ENCODE data around the gene CXCL12.

The CXCL12 gene

DNA sequence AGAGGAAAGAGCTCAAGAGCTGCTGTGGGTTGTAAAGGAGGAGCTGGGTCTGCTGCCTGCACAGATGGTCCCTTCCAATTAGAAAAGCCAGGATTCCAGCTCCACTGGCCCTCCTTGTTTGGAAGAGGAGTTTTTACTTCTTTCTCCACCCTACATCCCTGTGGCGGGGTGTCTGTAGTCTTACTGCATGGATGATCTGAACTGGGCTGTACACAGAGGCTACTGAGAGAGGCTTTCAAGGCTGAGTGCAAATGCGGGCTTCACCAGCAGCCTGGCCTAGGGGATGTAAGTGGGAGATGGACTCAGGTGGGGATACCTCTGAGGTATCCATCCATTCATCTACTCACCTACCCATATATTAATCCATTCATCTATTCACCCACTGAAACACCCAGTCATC lies 7.1 kb upstream of the CXCL12 start:
- Histone ChIP-seq H3K27me3 (ENCODE audit: control insufficient read depth, insufficient read depth, low read length) (peaks cover 3% of the 10 kb centered on the region), H3K9ac (ENCODE audit: low read length) (no peak overlapping the region), H3K36me3 (ENCODE audit: control insufficient read depth, low read depth, low read length) (no peaks in the 10 kb centered on the region), H3K4me1 (ENCODE audit: control insufficient read depth, low read depth, low read length) (peaks cover 3% of the 10 kb centered on the region), H3K9me3 (ENCODE audit: control insufficient read depth, low read depth, low read length) (no peaks in the 10 kb centered on the region), H3K27ac (ENCODE audit: low read length) (no peak overlapping the region), H3K4me3 (ENCODE audit: low read length) (no peak overlapping the region)

DNA sequence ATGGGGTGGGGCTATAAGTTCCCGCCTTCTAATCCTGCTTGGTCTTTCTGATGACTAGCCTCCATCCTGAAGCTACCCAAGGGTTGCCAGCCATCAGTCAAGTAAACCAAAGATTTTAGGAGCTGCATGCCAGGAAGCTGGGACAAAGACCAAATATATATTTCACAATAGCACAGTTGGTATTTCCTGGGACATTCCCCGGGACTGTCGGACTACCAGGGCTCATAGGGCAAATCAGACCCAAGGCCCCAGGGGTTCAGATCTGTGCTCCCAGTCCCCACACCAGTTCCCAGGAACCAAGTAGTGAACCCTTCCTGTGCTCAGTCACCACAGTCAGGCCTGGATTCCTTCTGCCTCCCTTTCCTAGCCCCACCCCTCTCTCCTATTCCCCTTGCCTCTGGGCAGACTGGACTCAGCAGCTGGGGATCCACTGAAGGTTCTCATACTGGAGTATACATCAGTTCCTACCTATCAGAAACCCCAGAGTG lies 5.7 kb upstream of the CXCL12 start:
- H3K4me1 ChIP-seq (ENCODE audit: control insufficient read depth, low read depth, low read length), result peaks cover 3% of the 10 kb centered on the region
- no peak overlapping the region for H3K27ac ChIP-seq (ENCODE audit: low read length)
- H3K9ac ChIP-seq (ENCODE audit: low read length), result no peak overlapping the region
- peaks cover 14% of the 10 kb centered on the region for H3K27me3 ChIP-seq (ENCODE audit: control insufficient read depth, insufficient read depth, low read length)
- H3K4me3 ChIP-seq (ENCODE audit: low read length), result no peak overlapping the region
- H3K36me3 ChIP-seq (ENCODE audit: control insufficient read depth, low read depth, low read length), result no peaks in the 10 kb centered on the region
- H3K9me3 ChIP-seq (ENCODE audit: control insufficient read depth, low read depth, low read length), result no peaks in the 10 kb centered on the region

DNA sequence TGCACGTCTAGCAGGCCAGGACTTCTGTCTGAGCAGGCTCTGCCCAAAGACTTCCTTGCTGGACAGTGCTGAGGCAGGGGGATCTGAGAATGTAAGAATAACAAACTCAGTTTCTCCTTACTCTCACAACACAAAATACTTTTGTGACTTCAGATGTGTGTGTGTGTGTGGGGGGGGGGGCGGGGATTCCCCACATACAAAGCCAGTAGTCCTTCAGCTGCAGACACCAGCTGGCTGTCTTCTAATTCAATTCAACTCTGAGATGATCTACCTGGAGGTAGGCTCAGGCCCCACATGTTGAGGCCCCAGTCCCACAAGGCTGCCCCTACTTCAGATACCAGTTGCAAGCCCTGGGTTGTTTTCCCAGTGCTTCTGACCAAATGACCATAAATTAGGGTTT lies 4.7 kb upstream of the CXCL12 start:
- Histone ChIP-seq H3K4me1 (ENCODE audit: control insufficient read depth, low read depth, low read length) (peaks cover 4% of the 10 kb centered on the region), H3K9ac (ENCODE audit: low read length) (no peak overlapping the region), H3K36me3 (ENCODE audit: control insufficient read depth, low read depth, low read length) (no peaks in the 10 kb centered on the region), H3K4me3 (ENCODE audit: low read length) (no peak overlapping the region), H3K27me3 (ENCODE audit: control insufficient read depth, insufficient read depth, low read length) (peaks cover 21% of the 10 kb centered on the region), H3K27ac (ENCODE audit: low read length) (no peak overlapping the region), H3K9me3 (ENCODE audit: control insufficient read depth, low read depth, low read length) (no peaks in the 10 kb centered on the region)

DNA sequence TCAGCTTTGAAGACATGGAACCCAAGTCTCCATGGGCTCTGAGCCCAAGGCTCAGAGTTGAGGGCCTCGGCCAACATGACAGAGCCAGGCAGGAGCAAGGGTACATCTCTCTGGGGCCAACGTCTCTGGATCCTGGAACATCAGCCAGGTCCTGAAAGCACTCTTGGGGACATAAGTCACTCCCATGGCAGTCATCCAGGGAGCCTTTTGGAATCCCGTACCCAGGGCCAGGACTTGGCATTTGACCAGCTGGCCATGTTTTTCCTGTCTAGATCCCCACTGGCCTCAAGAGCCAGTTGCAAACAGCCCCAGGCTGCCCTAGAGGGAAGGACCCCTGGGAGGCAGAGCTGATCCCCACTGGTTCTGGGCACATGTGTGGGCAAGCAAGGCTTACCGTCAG lies 4.3 kb upstream of the CXCL12 start:
- Histone ChIP-seq H3K36me3 (ENCODE audit: control insufficient read depth, low read depth, low read length) (no peaks in the 10 kb centered on the region), H3K4me1 (ENCODE audit: control insufficient read depth, low read depth, low read length) (peaks cover 4% of the 10 kb centered on the region)

DNA sequence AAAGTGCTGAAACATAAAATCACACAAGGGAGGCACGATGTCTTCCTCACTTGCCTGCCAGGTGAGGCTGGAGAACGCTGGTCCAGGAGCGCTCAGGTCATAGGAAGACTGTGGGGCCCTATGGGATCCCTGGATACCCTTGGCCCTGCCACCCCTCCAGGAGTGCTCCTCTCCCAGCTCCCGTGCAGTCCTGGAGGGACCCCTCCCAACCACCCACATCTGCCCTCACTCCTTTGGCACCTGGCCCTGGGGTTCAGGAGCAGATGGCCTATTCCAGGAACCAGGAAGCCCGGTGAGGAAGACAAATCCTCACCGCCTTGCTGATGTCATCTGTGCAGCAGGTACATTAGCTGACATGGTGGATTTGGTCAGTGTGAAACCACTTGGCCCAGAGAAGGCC lies 3.7 kb upstream of the CXCL12 start:
- no peaks in the 10 kb centered on the region for H3K9me3 ChIP-seq (ENCODE audit: control insufficient read depth, low read depth, low read length)
- H3K27me3 ChIP-seq (ENCODE audit: control insufficient read depth, insufficient read depth, low read length), result peaks cover 30% of the 10 kb centered on the region
- no peak overlapping the region for H3K4me3 ChIP-seq (ENCODE audit: low read length)
- no peaks in the 10 kb centered on the region for H3K36me3 ChIP-seq (ENCODE audit: control insufficient read depth, low read depth, low read length)
- no peak overlapping the region for H3K27ac ChIP-seq (ENCODE audit: low read length)
- H3K9ac ChIP-seq (ENCODE audit: low read length), result no peak overlapping the region
- peaks cover 9% of the 10 kb centered on the region for H3K4me1 ChIP-seq (ENCODE audit: control insufficient read depth, low read depth, low read length)

More for the DNA sequence above, 4.3 kb upstream of the CXCL12 start:
- peaks cover 25% of the 10 kb centered on the region for H3K27me3 ChIP-seq (ENCODE audit: control insufficient read depth, insufficient read depth, low read length)
- H3K9ac ChIP-seq (ENCODE audit: low read length), result no peak overlapping the region
- no peak overlapping the region for H3K27ac ChIP-seq (ENCODE audit: low read length)
- no peaks in the 10 kb centered on the region for H3K9me3 ChIP-seq (ENCODE audit: control insufficient read depth, low read depth, low read length)
- no peak overlapping the region for H3K4me3 ChIP-seq (ENCODE audit: low read length)

DNA sequence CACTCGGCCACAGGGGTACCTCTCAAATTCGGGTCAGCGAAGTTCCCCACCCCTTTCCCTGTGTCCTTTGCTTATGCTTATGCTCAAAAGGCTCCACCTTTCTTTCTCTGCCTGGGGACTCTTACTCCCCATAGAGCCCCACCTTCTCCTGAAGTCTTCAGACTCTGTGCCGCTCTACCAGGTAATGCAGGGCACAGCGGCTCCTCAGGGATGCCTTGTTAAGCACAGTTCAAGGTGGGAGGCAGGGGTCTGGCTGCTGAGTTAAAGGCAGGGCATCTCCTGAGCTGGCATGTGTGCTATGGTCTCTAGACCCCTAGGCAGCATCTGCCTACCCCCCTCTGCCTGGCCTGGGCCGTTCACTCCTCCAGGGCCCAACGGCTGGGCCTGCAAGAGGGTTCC lies 3.0 kb upstream of the CXCL12 start:
- H3K4me1 ChIP-seq (ENCODE audit: control insufficient read depth, low read depth, low read length), result peaks cover 14% of the 10 kb centered on the region
- H3K27me3 ChIP-seq (ENCODE audit: control insufficient read depth, insufficient read depth, low read length), result peaks cover 38% of the 10 kb centered on the region
- no peaks in the 10 kb centered on the region for H3K36me3 ChIP-seq (ENCODE audit: control insufficient read depth, low read depth, low read length)
- no peak overlapping the region for H3K27ac ChIP-seq (ENCODE audit: low read length)
- no peak overlapping the region for H3K9ac ChIP-seq (ENCODE audit: low read length)
- H3K9me3 ChIP-seq (ENCODE audit: control insufficient read depth, low read depth, low read length), result no peaks in the 10 kb centered on the region
- H3K4me3 ChIP-seq (ENCODE audit: low read length), result no peak overlapping the region

DNA sequence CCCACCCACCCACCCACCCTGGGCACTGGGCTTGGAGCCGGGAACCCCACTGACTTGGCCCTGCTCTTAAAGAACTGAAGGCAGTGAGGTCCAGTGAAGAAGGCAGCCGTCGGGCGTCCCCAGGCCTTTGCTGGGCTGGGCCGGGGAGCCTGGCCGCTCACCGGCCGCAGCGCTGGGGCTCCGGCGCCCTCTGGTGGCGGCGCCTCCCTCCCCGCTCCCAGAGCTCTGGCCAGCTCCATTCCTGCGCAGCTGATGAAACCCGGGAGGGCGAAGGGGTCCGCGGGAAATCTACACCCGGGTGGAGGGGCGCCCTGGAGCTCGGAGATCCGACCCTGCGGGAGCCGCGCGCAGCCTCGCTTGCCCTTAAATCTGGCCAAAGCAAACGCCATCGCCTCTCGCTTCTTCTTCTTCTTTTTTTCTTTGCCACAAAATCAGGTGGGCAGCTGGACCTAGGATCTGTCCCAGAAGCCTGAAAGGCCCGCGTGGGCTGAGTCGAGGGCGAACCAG lies 1.7 kb upstream of the CXCL12 start:
- peaks cover 39% of the 10 kb centered on the region for H3K27me3 ChIP-seq (ENCODE audit: control insufficient read depth, insufficient read depth, low read length)
- H3K4me1 ChIP-seq (ENCODE audit: control insufficient read depth, low read depth, low read length), result peaks cover 26% of the 10 kb centered on the region
- H3K27ac ChIP-seq (ENCODE audit: low read length), result no peak overlapping the region
- H3K9ac ChIP-seq (ENCODE audit: low read length), result no peak overlapping the region
- no peaks in the 10 kb centered on the region for H3K36me3 ChIP-seq (ENCODE audit: control insufficient read depth, low read depth, low read length)
- H3K9me3 ChIP-seq (ENCODE audit: control insufficient read depth, low read depth, low read length), result no peaks in the 10 kb centered on the region
- H3K4me3 ChIP-seq (ENCODE audit: low read length), result no peak overlapping the region

DNA sequence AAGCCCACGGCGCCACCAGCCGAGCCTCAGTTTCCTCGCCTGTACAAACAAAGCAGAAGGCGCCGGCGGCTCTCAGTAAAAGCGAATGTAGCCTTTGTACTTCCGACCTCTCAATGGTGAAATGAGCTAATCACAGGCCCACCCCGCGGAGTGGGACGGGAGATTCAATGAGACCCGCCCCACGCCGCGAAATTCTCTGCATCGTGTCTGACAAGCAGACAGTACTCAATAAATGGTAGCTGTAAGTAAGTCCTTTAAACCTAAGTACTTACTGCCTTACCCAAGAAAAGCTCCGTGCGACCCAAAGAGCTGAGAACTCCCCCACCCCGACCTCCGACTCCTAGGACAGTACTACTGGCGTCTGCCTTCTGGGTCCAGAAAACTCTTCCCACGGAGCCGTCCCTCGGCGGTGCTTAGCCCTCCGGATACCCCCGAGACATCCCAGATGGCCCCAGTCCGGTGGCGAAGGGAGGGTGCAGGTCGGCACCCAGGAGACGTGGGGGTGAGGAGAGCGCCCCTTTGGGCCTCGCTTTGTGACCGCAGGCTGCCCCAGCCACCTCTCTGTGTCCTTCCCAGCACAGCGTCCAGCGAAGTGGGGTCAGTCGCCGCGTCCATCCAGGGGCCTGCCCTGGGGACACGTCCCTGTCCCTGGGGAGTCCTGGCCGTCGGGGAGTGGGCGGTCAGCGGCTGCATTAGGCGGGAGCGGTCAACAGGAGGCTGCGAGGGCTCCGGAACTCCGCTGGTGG lies 972 bp upstream of the CXCL12 start:
- no peaks in the 10 kb centered on the region for H3K9me3 ChIP-seq (ENCODE audit: control insufficient read depth, low read depth, low read length)
- peak overlapping the region; percentile 51 for H3K4me3 ChIP-seq (ENCODE audit: low read length)
- peak overlapping the region; percentile 12 for H3K9ac ChIP-seq (ENCODE audit: low read length)
- H3K27me3 ChIP-seq (ENCODE audit: control insufficient read depth, insufficient read depth, low read length), result peaks cover 39% of the 10 kb centered on the region
- H3K4me1 ChIP-seq (ENCODE audit: control insufficient read depth, low read depth, low read length), result peaks cover 34% of the 10 kb centered on the region
- no peak overlapping the region for H3K27ac ChIP-seq (ENCODE audit: low read length)
- H3K36me3 ChIP-seq (ENCODE audit: control insufficient read depth, low read depth, low read length), result no peaks in the 10 kb centered on the region

DNA sequence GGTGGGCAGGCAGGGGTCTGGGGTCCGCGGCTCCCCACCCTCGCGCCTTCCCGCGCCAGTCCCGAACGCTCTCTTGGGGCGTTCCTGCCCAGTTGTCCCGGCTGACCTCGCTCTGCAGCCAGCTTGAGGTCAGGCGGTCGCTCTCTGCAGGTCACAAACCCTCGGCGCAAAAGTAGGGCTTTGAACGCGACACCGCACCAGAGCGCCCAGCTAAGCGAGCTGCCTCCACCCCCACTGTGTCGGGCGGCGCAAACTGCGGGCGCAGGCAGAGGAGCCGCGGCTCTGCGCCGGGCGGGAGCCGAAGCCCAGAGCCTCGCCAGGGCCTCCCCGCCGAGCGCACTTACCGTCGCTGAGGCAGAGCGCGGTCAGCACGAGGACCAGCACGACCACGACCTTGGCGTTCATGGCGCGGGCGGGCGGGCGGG lies 284 bp downstream of the CXCL12 start:
- peaks cover 43% of the 10 kb centered on the region for H3K4me1 ChIP-seq (ENCODE audit: control insufficient read depth, low read depth, low read length)
- peak overlapping the region; percentile 78 for H3K4me3 ChIP-seq (ENCODE audit: low read length)
- H3K9me3 ChIP-seq (ENCODE audit: control insufficient read depth, low read depth, low read length), result no peaks in the 10 kb centered on the region
- H3K36me3 ChIP-seq (ENCODE audit: control insufficient read depth, low read depth, low read length), result peaks cover 6% of the 10 kb centered on the region
- H3K27me3 ChIP-seq (ENCODE audit: control insufficient read depth, insufficient read depth, low read length), result peaks cover 39% of the 10 kb centered on the region
- no peak overlapping the region for H3K27ac ChIP-seq (ENCODE audit: low read length)
- H3K9ac ChIP-seq (ENCODE audit: low read length), result peak overlapping the region; percentile 36

DNA sequence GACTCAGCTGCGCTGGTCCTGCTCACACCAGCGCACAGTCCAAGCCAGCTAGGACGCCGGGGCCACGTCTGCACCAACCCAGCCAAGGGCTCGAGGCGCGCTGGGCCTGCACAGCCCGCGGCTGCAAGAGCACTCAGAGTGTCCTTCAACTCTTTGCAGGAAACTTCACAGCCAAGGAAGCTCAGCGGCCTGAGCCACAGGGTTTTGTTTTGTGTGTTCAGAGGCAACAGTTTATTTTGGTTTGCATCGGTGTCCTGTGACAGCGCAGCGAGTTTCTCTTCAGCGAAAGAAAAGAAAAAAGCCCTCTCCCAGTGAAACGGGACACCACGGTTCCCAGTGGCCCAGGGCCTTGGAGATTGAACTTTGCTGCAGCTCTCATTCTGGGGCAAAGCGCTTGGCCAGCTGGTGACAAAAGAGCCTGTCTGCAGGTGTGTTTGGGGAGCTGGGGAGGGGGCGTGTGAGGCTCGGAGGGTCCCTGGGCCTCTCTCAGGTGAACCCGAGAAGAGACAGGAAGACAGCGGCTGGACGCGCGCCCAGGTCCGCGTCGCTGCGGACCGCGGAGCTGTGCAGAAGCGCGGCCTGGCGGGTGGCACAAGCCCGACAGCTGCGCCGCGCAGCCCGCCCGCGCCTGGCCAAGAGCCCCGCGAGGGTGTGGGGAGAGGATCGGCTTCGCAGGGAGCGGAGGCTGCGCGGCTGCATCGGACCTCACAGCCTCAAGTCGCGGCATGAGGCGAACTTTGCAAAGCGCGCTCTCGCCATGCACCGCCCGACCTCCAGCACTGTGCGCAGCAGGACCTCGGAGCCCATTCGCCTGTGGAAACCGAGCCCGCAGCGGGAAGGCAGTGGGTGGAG lies 922 bp downstream of the CXCL12 start:
- Histone ChIP-seq H3K36me3 (ENCODE audit: control insufficient read depth, low read depth, low read length) (peaks cover 10% of the 10 kb centered on the region), H3K27ac (ENCODE audit: low read length) (no peak overlapping the region), H3K27me3 (ENCODE audit: control insufficient read depth, insufficient read depth, low read length) (peaks cover 39% of the 10 kb centered on the region), H3K4me3 (ENCODE audit: low read length) (peak overlapping the region; percentile 78), H3K4me1 (ENCODE audit: control insufficient read depth, low read depth, low read length) (peaks cover 43% of the 10 kb centered on the region), H3K9me3 (ENCODE audit: control insufficient read depth, low read depth, low read length) (no peaks in the 10 kb centered on the region), H3K9ac (ENCODE audit: low read length) (peak overlapping the region; percentile 36)

DNA sequence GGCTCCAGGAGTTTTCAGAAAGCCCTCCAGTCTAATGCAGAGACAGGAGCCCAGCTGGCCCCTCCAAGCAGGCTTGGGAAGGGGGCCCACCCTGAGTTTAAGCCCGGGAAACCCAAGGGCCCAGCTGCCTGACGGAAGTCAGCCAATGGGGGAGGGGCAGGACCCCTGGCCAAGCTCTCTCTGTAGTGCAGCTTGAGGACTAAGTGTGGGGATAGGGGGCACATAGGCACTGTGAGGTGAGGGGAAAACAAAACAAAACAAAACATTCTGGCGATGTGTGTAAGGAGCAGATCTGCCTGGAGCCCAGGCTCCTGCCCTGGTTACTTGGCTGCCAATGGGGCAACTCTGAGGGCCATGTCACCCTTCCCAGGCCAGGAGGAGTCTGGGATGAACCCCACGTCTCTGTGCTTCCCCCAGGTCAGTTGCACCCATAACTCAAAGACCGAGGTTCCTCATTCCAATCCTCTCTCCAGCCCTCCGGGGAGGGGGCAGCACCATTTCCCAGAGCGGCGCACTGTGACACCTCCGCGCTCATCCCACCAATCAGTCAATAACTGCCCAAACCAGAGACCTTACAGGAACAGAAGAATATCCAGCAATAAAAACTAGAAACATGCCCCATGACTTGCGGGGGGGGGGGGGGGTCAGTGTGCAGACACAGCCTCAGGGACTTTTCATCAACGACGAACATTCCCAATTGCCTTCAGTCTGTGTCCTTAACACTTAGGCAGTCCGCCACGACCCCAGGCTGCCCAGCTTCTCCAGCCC lies 1.7 kb downstream of the CXCL12 start:
- Histone ChIP-seq H3K9me3 (ENCODE audit: control insufficient read depth, low read depth, low read length) (no peaks in the 10 kb centered on the region), H3K9ac (ENCODE audit: low read length) (peak overlapping the region; percentile 36), H3K27ac (ENCODE audit: low read length) (no peak overlapping the region), H3K4me3 (ENCODE audit: low read length) (peak overlapping the region; percentile 78), H3K36me3 (ENCODE audit: control insufficient read depth, low read depth, low read length) (peaks cover 11% of the 10 kb centered on the region), H3K27me3 (ENCODE audit: control insufficient read depth, insufficient read depth, low read length) (peaks cover 39% of the 10 kb centered on the region), H3K4me1 (ENCODE audit: control insufficient read depth, low read depth, low read length) (peaks cover 43% of the 10 kb centered on the region)
